Limb (tissue), 2 donors: Measurements from ENCODE around the gene CLRN3.

Experiments used
- DNase-seq, 2 donors: peaks; one replicate each; pipeline ENCODE4 v3.0.0-alpha.2; 2016; ENCODE audit errors: extremely low spot score in 2 of 2

CLRN3 gene

GRCh38 chr10:127892743-127893142 is at the start of gene CLRN3:
CLRN3 (minus strand) TSS chr10:127892941; CDS start chr10:127892784, 157 bp downstream.
- DNase-seq = no peak

- no peak for DNase-seq
Measured at GRCh38 chr10:127940866-127941640, 48.3 kb upstream of the CLRN3 start.

- no peak for DNase-seq
Measured at GRCh38 chr10:127939786-127940330, 47.1 kb upstream of the CLRN3 start.

- no peak for DNase-seq
Measured at GRCh38 chr10:127937915-127938463, 45.2 kb upstream of the CLRN3 start.

- no peak for DNase-seq
Measured at GRCh38 chr10:127937069-127937468, 44.3 kb upstream of the CLRN3 start.

GRCh38 chr10:127935071-127935561 is 42.4 kb upstream of the CLRN3 start:
- DNase-seq = no peak

GRCh38 chr10:127934383-127934782 is 41.6 kb upstream of the CLRN3 start:
- DNase-seq = no peak

- no peak for DNase-seq
Measured at GRCh38 chr10:127933271-127933670, 40.5 kb upstream of the CLRN3 start.

GRCh38 chr10:127932521-127933270 is 40.0 kb upstream of the CLRN3 start:
- DNase-seq = no peak

GRCh38 chr10:127928021-127928806 is 35.5 kb upstream of the CLRN3 start:
- no peak for DNase-seq

- no peak for DNase-seq
Measured at GRCh38 chr10:127926455-127926854, 33.7 kb upstream of the CLRN3 start.

- DNase-seq = no peak
Measured at GRCh38 chr10:127925471-127926207, 32.9 kb upstream of the CLRN3 start.

GRCh38 chr10:127923646-127924045 is 30.9 kb upstream of the CLRN3 start:
- no peak for DNase-seq

- no peak for DNase-seq
Measured at GRCh38 chr10:127922675-127923366, 30.1 kb upstream of the CLRN3 start.

GRCh38 chr10:127922206-127922605 is 29.5 kb upstream of the CLRN3 start:
- DNase-seq = no peak

- no peak for DNase-seq
Measured at GRCh38 chr10:127921753-127922145, 29.0 kb upstream of the CLRN3 start.

- no peak for DNase-seq
Measured at GRCh38 chr10:127921075-127921752, 28.5 kb upstream of the CLRN3 start.

- no peak for DNase-seq
Measured at GRCh38 chr10:127920306-127921074, 27.7 kb upstream of the CLRN3 start.
